Activated CD8-positive, alpha-beta memory T cell treated with anti-CD3 and anti-CD28 coated beads, Interleukin-2, amount 10 ng/mL, durations not matched to agents 7 days and 5 days (primary cell): ENCODE measurements around the gene SF3A1. TPM values are rescaled to one million over a fixed set of nuclear protein-coding genes. Genes with fewer than 3 reads are reported as not detected.

ENCODE experiments used
- ATAC-seq: fragments of 150-1000 bp; cut with Tn5 transposase; one replicate; pipeline ENCODE4 v1.10.0; 2021; ENCODE audit warnings: moderate library complexity
- CTCF ChIA-PET: fragments of 350-600 bp; sonication (Branson Sonifier 250); formaldehyde crosslinking; loops from one replicate; lab custom pipeline; 2021; ENCODE audit warnings: antibody characterized with exemption; lab: Charles Lee
- DNase-seq: peaks from one replicate; pipeline ENCODE4 v3.0.0-alpha.2; 2020
- H3K27ac Mint-ChIP-seq: one replicate; pipeline ENCODE4 v1.8.0; 2021; ENCODE audit warnings: mild to moderate bottlenecking, mixed read lengths
- H3K27me3 Mint-ChIP-seq: one replicate; pipeline ENCODE4 v1.8.0; 2021; ENCODE audit warnings: mixed read lengths
- H3K36me3 Mint-ChIP-seq: one replicate; pipeline ENCODE4 v1.8.0; 2021; ENCODE audit warnings: mild to moderate bottlenecking, mixed read lengths
- H3K4me1 Mint-ChIP-seq: one replicate; pipeline ENCODE4 v1.8.0; 2021; ENCODE audit warnings: mixed read lengths
- H3K4me3 Mint-ChIP-seq: one replicate; pipeline ENCODE4 v1.8.0; 2021; ENCODE audit warnings: mild to moderate bottlenecking, moderate library complexity, mixed read lengths
- H3K9me3 Mint-ChIP-seq: one replicate; pipeline ENCODE4 v1.8.0; 2022; ENCODE audit warnings: low read depth, mixed read lengths
- total RNA-seq, 2 experiments: library from RNA; stranded (reverse); gene quantifications; one replicate each; pipeline ENCODE4 v1.2.3, GENCODE V29; 2021

The SF3A1 gene
- total RNA-seq, 2 experiments from 2014 or later = 214 to 267 TPM

DNA sequence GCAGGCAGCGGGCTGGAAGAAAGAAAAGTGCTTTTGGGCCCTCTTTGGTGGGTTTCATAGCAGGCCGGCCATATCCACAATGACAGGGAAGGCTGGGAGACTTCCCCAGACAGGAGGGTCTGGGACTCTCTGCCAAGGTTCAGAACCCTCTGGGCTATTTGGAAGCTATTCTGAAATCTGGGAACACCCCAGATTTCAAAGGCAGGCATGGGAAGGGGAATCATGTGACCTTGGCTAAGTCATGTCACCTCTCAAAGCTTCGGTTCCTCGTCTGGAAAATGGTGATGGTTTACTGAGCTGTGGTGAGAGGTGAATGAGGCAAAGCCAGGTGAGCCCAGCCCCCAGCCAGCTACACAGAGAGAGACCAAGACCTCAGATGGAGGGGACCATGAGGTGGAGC is 72.0 kb downstream of the SF3A1 start:
- H3K4me1 Mint-ChIP-seq = peaks cover 62% of the 10 kb centered on the region
- no peaks in the 10 kb centered on the region for H3K9me3 Mint-ChIP-seq
- peak overlapping the region; percentile 25 for H3K27ac Mint-ChIP-seq
- CTCF ChIA-PET = interaction anchor here (1.3 to 11.4 kb wide), 7 partner anchors 16 to 178 kb away, joined by 3 to 508 read pairs (median 41); partner anchors contain the start of genes CCDC157, MTFP1, RNF215 and SEC14L2
- ATAC-seq (no peak), DNase-seq (no peak)
- no peaks in the 10 kb centered on the region for H3K27me3 Mint-ChIP-seq
- no peak overlapping the region for H3K4me3 Mint-ChIP-seq
- H3K36me3 Mint-ChIP-seq = no peaks in the 10 kb centered on the region

DNA sequence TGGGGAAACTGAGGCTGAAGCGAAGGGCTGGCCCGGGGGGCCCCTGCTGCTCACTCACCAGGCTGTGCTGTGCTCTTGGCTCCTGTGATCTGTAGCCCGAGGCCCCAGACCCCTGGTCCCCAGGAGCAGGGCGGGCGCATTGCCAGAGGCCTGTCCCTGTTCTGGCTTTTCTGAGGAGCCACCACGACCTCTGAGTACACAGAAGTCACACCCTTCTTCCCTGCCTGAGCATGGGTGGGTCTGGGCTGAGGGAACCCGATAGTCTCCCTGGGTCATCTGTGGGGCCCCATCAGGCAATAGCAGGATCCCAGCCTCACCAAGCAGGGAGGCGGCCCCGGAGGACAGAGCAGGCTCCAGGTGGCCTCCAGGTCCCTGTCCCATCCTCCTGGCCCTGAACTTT is 72.5 kb downstream of the SF3A1 start:
- peak overlapping the region; percentile 25 for H3K27ac Mint-ChIP-seq
- H3K27me3 Mint-ChIP-seq = no peaks in the 10 kb centered on the region
- H3K36me3 Mint-ChIP-seq = no peaks in the 10 kb centered on the region
- CTCF ChIA-PET = interaction anchor here (0.7 to 11.4 kb wide), 7 partner anchors 16 to 895 kb away, joined by 3 to 508 read pairs (median 41); partner anchors contain the start of genes MTFP1, RNF215 and SEC14L2
- peaks cover 66% of the 10 kb centered on the region for H3K4me1 Mint-ChIP-seq
- no peak for ATAC-seq
- DNase-seq = no peak
- no peaks in the 10 kb centered on the region for H3K9me3 Mint-ChIP-seq
- peak overlapping the region; percentile 62 for H3K4me3 Mint-ChIP-seq

DNA sequence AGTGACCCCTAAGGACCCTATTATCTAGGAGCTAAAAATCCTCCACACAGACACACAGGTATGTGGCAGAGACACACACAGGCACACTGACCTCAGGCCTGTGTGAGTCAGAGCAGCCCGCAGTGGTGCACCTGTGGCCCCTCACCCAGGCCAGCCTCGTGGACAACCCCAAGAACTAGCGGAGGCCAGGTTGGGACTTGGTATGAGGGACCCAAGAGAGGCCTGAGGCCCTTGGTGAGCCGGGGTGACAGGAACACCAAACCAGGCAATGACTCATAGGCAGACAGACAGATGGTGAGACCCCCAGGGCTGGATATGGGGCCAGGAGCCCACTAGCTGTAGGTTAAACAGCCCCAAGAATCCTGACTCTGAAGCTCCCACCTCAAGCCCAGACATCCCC is 73.4 kb downstream of the SF3A1 start:
- Mint-ChIP-seq H3K27me3 (no peaks in the 10 kb centered on the region), H3K27ac (peak overlapping the region; percentile 67), H3K4me3 (peak overlapping the region; percentile 62), H3K9me3 (no peaks in the 10 kb centered on the region), H3K36me3 (peaks cover 1% of the 10 kb centered on the region), H3K4me1 (peaks cover 69% of the 10 kb centered on the region)
- DNase-seq = no peak
- CTCF ChIA-PET = interaction anchor here (0.7 to 11.4 kb wide), 8 partner anchors 16 to 894 kb away, joined by 3 to 508 read pairs (median 6); partner anchors contain the start of genes RNF215 and SEC14L2
- no peak for ATAC-seq

DNA sequence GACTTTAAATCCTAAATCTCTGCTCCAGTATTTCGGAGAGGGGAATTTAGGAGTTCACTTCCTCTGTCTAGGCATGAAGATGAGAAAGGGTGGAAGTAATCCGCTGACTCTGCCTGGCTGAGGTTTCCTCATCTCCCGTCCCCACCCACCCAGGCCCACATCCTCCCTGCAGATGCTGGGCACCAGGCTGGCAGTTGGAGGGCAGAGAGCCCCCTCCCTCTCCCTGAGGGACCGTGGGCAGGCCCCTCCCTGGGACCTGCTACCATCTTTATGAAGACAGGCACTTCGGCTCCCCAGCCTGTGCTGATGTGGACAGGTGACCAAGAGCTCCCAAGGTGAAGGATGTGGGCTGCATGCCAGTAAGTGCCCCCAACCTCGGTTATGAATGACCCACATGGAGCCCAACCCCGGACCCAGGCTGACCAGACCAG is 74.1 kb downstream of the SF3A1 start:
- ATAC-seq (no peak), DNase-seq (no peak)
- CTCF ChIA-PET = interaction anchor here (1.4 to 11.4 kb wide), 6 partner anchors 15 to 183 kb away, joined by 3 to 508 read pairs (median 24); partner anchors contain the start of genes RNF215 and SEC14L2
- Mint-ChIP-seq H3K9me3 (no peaks in the 10 kb centered on the region), H3K36me3 (peaks cover 1% of the 10 kb centered on the region), H3K27me3 (no peaks in the 10 kb centered on the region), H3K4me3 (peak overlapping the region; percentile 62), H3K27ac (peak overlapping the region; percentile 67), H3K4me1 (peaks cover 68% of the 10 kb centered on the region)

Other genes with a start within 250 kb of the SF3A1 start
- gene LIF, start 110.1 kb downstream of the SF3A1 start, total RNA-seq = 100 to 1,000 TPM; 107 to 304 TPM
- 100 to 1,000 TPM; 122 to 141 TPM for gene OSM, start 90.0 kb downstream of the SF3A1 start, total RNA-seq
- 10 to 100 TPM in 1 of 2 experiments, 1 to 10 TPM in 1; 8.7 to 10.2 TPM for gene CASTOR1, start 67.4 kb downstream of the SF3A1 start, total RNA-seq
- gene TBC1D10A, start 30.0 kb downstream of the SF3A1 start, total RNA-seq = 10 to 100 TPM; 32.2 to 48.1 TPM
- 1 to 10 TPM; 4.9 to 6.2 TPM for gene CCDC157, start 113 bp upstream of the SF3A1 start, total RNA-seq
- gene RNF215, start 30.5 kb upstream of the SF3A1 start, total RNA-seq = 10 to 100 TPM in 1 of 2 experiments, 1 to 10 TPM in 1; 8.5 to 10.5 TPM
- 1 to 10 TPM; 2.2 to 4.8 TPM for gene SEC14L2, start 40.1 kb upstream of the SF3A1 start, total RNA-seq
- gene MTFP1, start 68.9 kb upstream of the SF3A1 start, total RNA-seq = 10 to 100 TPM; 59.1 to 73.4 TPM
- not detected for gene SEC14L3, start 115.1 kb upstream of the SF3A1 start, total RNA-seq
- gene SEC14L4, start 148.8 kb upstream of the SF3A1 start, total RNA-seq = not detected
- under 1 TPM in 1 of 2 experiments, not detected in 1; 0.07 TPM for gene SEC14L6, start 189.8 kb upstream of the SF3A1 start, total RNA-seq
- not detected for gene GAL3ST1, start 217.8 kb upstream of the SF3A1 start, total RNA-seq
- 10 to 100 TPM; 56.2 to 91.5 TPM for gene PES1, start 235.0 kb upstream of the SF3A1 start, total RNA-seq